ENCODE measurements around the gene SLC35E2B. TPM values are rescaled to one million over a fixed set of nuclear protein-coding genes. Genes with fewer than 3 reads are reported as not detected.

SLC35E2B gene
- total and polyA plus RNA-seq, 11 donors = 12.2 to 29.2 (median 20.1) TPM

- intact Hi-C loops (cut with DNase I) = no loop called here
- Histone ChIP-seq H3K36me3 (peaks cover 0 to 30% (median 13%) of the 10 kb centered on the region in 9 donors), H3K4me1 (peaks cover 2 to 50% (median 21%) of the 10 kb centered on the region in 12 donors), H3K27me3 (no peaks in the 10 kb centered on the region), H3K9me3 (no peaks in the 10 kb centered on the region), H3K4me3 (no peak overlapping the region), H3K27ac (no peak overlapping the region)
- WGBS, 4 donors = 91 to 94% (median 92%) methylated on average over 17 of the region's 17 CpGs
- ATAC-seq = no peak
- DNase-seq = peak in 3 of 5 donors; percentile 24 to 51 (median 25)
- TF ChIP-seq POLR2A (IDR thresholded peaks at IDR 0.05) (no peak), CTCF (IDR thresholded peaks at IDR 0.05) (no peak)
Observed at GRCh38 chr1:1622788-1623094, 69.9 kb downstream of the SLC35E2B start.

GRCh38 chr1:1622010-1622787 lies 70.4 kb downstream of the SLC35E2B start:
- Histone ChIP-seq H3K27ac (peak overlapping the region in 1 of 12 donors; percentile 42), H3K27me3 (no peaks in the 10 kb centered on the region), H3K9me3 (no peaks in the 10 kb centered on the region), H3K4me1 (peaks cover 7 to 56% (median 24%) of the 10 kb centered on the region in 12 donors), H3K4me3 (no peak overlapping the region), H3K36me3 (peaks cover 0 to 30% (median 15%) of the 10 kb centered on the region in 9 donors)
- DNase-seq = peak in 1 of 5 donors; percentile 27
- ATAC-seq = no peak
- intact Hi-C loops (cut with DNase I) = no loop called here
- TF ChIP-seq CTCF (IDR thresholded peaks at IDR 0.05) = no peak
- no peak for TF ChIP-seq POLR2A (IDR thresholded peaks at IDR 0.05)
- WGBS, 4 donors = 83 to 92% (median 87%) methylated on average over 8 to 21 of the region's 21 CpGs

GRCh38 chr1:1621173-1622009 lies 71.2 kb downstream of the SLC35E2B start:
- no peaks in the 10 kb centered on the region for H3K9me3 ChIP-seq
- peaks cover 0 to 26% (median 12%) of the 10 kb centered on the region in 9 donors for H3K36me3 ChIP-seq
- H3K4me3 ChIP-seq = no peak overlapping the region
- no peaks in the 10 kb centered on the region for H3K27me3 ChIP-seq
- ATAC-seq (no peak), DNase-seq (peak in 2 of 5 donors; percentile 18 to 23)
- H3K4me1 ChIP-seq = peaks cover 7 to 63% (median 32%) of the 10 kb centered on the region in 12 donors
- TF ChIP-seq POLR2A (IDR thresholded peaks at IDR 0.05) (no peak), CTCF (IDR thresholded peaks at IDR 0.05) (no peak)
- 73 to 85% (median 81%) methylated on average over 18 to 31 of the region's 31 CpGs for WGBS, 4 donors
- H3K27ac ChIP-seq = peak overlapping the region in 7 of 12 donors; percentile 27 to 88 (median 78)
- intact Hi-C loops (cut with DNase I) = no loop called here

All from heart left ventricle (tissue), 16 donors.